Measurements from ENCODE around the gene TMPRSS4.

The TMPRSS4 gene

GRCh38 chr11:118133816-118134215, 56.9 kb downstream of the TMPRSS4 start:
- H3K4me3 ChIP-seq (replicated peaks in 1 of 2; ENCODE audit: low read depth in 2 of 2, low read length in 2 of 2) = no peak overlapping the region
- no peak for DNase-seq (ENCODE audit: low read depth in 2 of 2)
- no peak for TF ChIP-seq CTCF (IDR thresholded peaks at IDR 0.05; ENCODE audit: low read depth, low read length)

GRCh38 chr11:118135051-118135795, 58.3 kb downstream of the TMPRSS4 start:
- no peak for DNase-seq (ENCODE audit: low read depth in 2 of 2)
- no peak overlapping the region for H3K4me3 ChIP-seq (replicated peaks in 1 of 2; ENCODE audit: low read depth in 2 of 2, low read length in 2 of 2)
- TF ChIP-seq CTCF (IDR thresholded peaks at IDR 0.05; ENCODE audit: low read depth, low read length) = no peak

DNA sequence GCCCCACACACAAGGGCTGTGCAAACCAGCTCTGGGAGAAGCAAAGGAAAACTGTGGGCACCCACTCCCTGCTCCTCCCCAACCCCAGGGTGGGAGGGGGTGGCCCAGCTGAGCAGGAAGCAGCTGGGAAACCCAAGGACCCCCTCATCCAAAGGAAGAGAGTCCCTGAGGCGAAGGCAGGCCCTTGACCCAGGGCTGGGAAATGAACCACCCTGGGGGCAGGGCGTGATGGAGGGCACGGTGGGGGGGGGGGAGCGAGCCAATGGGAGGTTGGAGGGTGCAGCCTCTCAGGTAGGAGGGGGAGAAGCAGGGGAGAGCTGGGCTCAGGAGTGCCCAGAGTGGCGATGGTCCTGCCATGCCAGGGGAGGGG, 58.9 kb downstream of the TMPRSS4 start:
- no peak for DNase-seq (ENCODE audit: low read depth in 2 of 2)
- TF ChIP-seq CTCF (IDR thresholded peaks at IDR 0.05; ENCODE audit: low read depth, low read length) = no peak

GRCh38 chr11:118136341-118136740, 59.5 kb downstream of the TMPRSS4 start:
- TF ChIP-seq CTCF (IDR thresholded peaks at IDR 0.05; ENCODE audit: low read depth, low read length) = no peak
- H3K4me3 ChIP-seq (replicated peaks in 1 of 2; ENCODE audit: low read depth in 2 of 2, low read length in 2 of 2) = no peak overlapping the region
- DNase-seq (ENCODE audit: low read depth in 2 of 2) = no peak

More for the DNA sequence above, 58.9 kb downstream of the TMPRSS4 start:
- no peak overlapping the region for H3K4me3 ChIP-seq (replicated peaks in 1 of 2; ENCODE audit: low read depth in 2 of 2, low read length in 2 of 2)

DNA sequence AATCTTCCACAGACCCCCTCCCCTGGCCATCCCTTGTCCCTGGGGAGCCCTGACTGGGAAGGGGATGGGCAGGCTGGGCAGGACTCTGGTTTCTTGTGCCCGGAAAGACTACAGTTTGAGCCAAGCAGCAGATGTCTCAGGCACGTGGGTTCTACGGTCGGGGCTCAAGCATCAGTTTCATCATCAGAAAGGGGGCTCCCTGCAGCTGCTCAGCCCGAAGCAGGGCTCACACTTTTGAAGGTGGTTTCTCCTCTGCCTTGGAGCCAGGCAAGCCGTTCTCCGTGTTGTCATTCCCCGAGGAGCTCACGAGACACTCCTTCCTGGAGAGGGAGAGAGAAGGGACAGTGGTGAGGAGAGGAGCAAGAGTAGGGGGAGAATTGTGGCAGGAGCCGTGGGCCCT, 59.9 kb downstream of the TMPRSS4 start:
- no peak overlapping the region for H3K4me3 ChIP-seq (replicated peaks in 1 of 2; ENCODE audit: low read depth in 2 of 2, low read length in 2 of 2)
- DNase-seq (ENCODE audit: low read depth in 2 of 2) = no peak
- TF ChIP-seq CTCF (IDR thresholded peaks at IDR 0.05; ENCODE audit: low read depth, low read length) = no peak

- no peak overlapping the region for H3K4me3 ChIP-seq (replicated peaks in 1 of 2; ENCODE audit: low read depth in 2 of 2, low read length in 2 of 2)
- no peak for TF ChIP-seq CTCF (IDR thresholded peaks at IDR 0.05; ENCODE audit: low read depth, low read length)
- DNase-seq (ENCODE audit: low read depth in 2 of 2) = no peak
Observed at GRCh38 chr11:118138839-118139420, 62.1 kb downstream of the TMPRSS4 start.
